GM19324 (cell line): Measurements from ENCODE around the gene KRTAP4-16.
"Not testable (repeated sequence)": the region's sequence is repeated elsewhere in the genome, so short reads cannot be mapped to it uniquely, and the experiment has no call there.

Source experiments
- ATAC-seq: cut with Tn5 transposase; IDR thresholded peaks from one replicate; pipeline ENCODE4 v1.9.1; 2021; ENCODE audit warnings: mild to moderate bottlenecking, moderate library complexity; ENCODE audit not compliant: unreplicated experiment, low FRiP score

KRTAP4-16 gene

GRCh38 chr17:41082626-41083025, 19.4 kb downstream of the KRTAP4-16 start:
- ATAC-seq: no peak

GRCh38 chr17:41076788-41077187, 25.2 kb downstream of the KRTAP4-16 start:
- ATAC-seq: no peak

- ATAC-seq: no peak
Measured at GRCh38 chr17:41073676-41074075, 28.3 kb downstream of the KRTAP4-16 start.

GRCh38 chr17:41071606-41072360, 30.2 kb downstream of the KRTAP4-16 start:
- no peak for ATAC-seq

- no peak for ATAC-seq
Measured at GRCh38 chr17:41069031-41069430, 33.0 kb downstream of the KRTAP4-16 start.

- no peak for ATAC-seq
Measured at GRCh38 chr17:41067281-41067680, 34.7 kb downstream of the KRTAP4-16 start.

GRCh38 chr17:41065829-41066624, 36.0 kb downstream of the KRTAP4-16 start, which contains the start of gene KRTAP2-4:
TSS of gene KRTAP2-4 (minus strand) at chr17:41065879. CDS start at chr17:41065845, 34 bp downstream.
- ATAC-seq: no peak

- ATAC-seq: not testable (repeated sequence)
Measured at GRCh38 chr17:41065016-41065689, 36.9 kb downstream of the KRTAP4-16 start.

GRCh38 chr17:41064301-41064700, 37.7 kb downstream of the KRTAP4-16 start:
- ATAC-seq: no peak

- no peak for ATAC-seq
Measured at GRCh38 chr17:41063449-41063848, 38.6 kb downstream of the KRTAP4-16 start.

GRCh38 chr17:41061964-41062363, 40.0 kb downstream of the KRTAP4-16 start:
- no peak for ATAC-seq

- no peak for ATAC-seq
Measured at GRCh38 chr17:41060052-41060604, 41.9 kb downstream of the KRTAP4-16 start, which contains the start of gene KRTAP2-3. TSS of gene KRTAP2-3 (minus strand) at chr17:41060114. CDS start at chr17:41060050, 64 bp downstream.

- not testable (repeated sequence) for ATAC-seq
Measured at GRCh38 chr17:41059276-41060051, 42.5 kb downstream of the KRTAP4-16 start.

GRCh38 chr17:41058741-41059140, 43.3 kb downstream of the KRTAP4-16 start:
- ATAC-seq: no peak

- no peak for ATAC-seq
Measured at GRCh38 chr17:41057547-41057946, 44.5 kb downstream of the KRTAP4-16 start.

- ATAC-seq: not testable (repeated sequence)
Measured at GRCh38 chr17:41055130-41055529, 46.9 kb downstream of the KRTAP4-16 start, which contains the start of gene KRTAP2-2. TSS of gene KRTAP2-2 (minus strand) at chr17:41055230. CDS start at chr17:41055211, 19 bp downstream.

GRCh38 chr17:41054556-41054955, 47.5 kb downstream of the KRTAP4-16 start:
- not testable (repeated sequence) for ATAC-seq

GRCh38 chr17:41054025-41054424, 48.0 kb downstream of the KRTAP4-16 start:
- ATAC-seq: no peak

- no peak for ATAC-seq
Measured at GRCh38 chr17:41052566-41052965, 49.4 kb downstream of the KRTAP4-16 start.
